OCI-LY3 (cell line): ENCODE measurements around the gene PTGDR.

ENCODE experiments used
- H2AFZ ChIP-seq: fragments of 200-600, 300-600 bp; shearing (Covaris generic); 2 replicates; pipeline ENCODE4 v1.6.0; 2014; ENCODE audit warnings: antibody characterized with exemption, low read depth, low read length
- H3K27ac ChIP-seq: fragments of 200-600, 300-600 bp; sonication (generic); 2 replicates; pipeline ENCODE4 v1.5.1; 2014; ENCODE audit warnings: mild to moderate bottlenecking, low read length, moderate library complexity, mixed read lengths
- H3K27me3 ChIP-seq: fragments of 200-600, 300-600 bp; sonication (generic); 2 replicates; pipeline ENCODE4 v1.6.1; 2014; ENCODE audit warnings: low read depth, low read length, mixed read lengths
- H3K36me3 ChIP-seq: fragments of 200-600, 300-600 bp; sonication (generic); replicated peaks from 2 replicates; pipeline ENCODE3; 2014; ENCODE audit warnings: low read depth, low read length, mixed read lengths
- H3K4me1 ChIP-seq: fragments of 300-600, 200-600 bp; sonication (generic); 2 replicates; pipeline ENCODE4 v1.6.1; 2014; ENCODE audit warnings: low read length, mixed read lengths
- H3K4me2 ChIP-seq: fragments of 200-600, 300-600 bp; sonication (generic); 2 replicates; pipeline ENCODE4 v1.6.1; 2014; ENCODE audit warnings: low read length, mixed read lengths
- H3K4me3 ChIP-seq: fragments of 300-600, 200-600 bp; sonication (generic); 2 replicates; pipeline ENCODE4 v1.5.1; 2014; ENCODE audit warnings: antibody characterized with exemption, mild to moderate bottlenecking, low read length, moderate library complexity
- H3K79me2 ChIP-seq: fragments of 300-600, 200-600 bp; shearing (Covaris generic); 2 replicates; pipeline ENCODE4 v1.6.1; 2014; ENCODE audit warnings: mild to moderate bottlenecking, low read length, mixed read lengths
- H3K9ac ChIP-seq: fragments of 300-600, 200-600 bp; shearing (Covaris generic); 2 replicates; pipeline ENCODE4 v1.6.0; 2014; ENCODE audit warnings: mild to moderate bottlenecking, low read length, moderate library complexity
- H3K9me3 ChIP-seq: fragments of 200-600, 300-600 bp; shearing (Covaris generic); 2 replicates; pipeline ENCODE4 v1.6.1; 2014; ENCODE audit warnings: low read length, mixed read lengths; ENCODE audit not compliant: insufficient read depth
- H4K20me1 ChIP-seq: fragments of 200-600, 300-600 bp; sonication (generic); 2 replicates; pipeline ENCODE4 v1.6.1; 2016; ENCODE audit warnings: low read length, mixed read lengths; ENCODE audit not compliant: insufficient read depth
- CTCF ChIP-seq: fragments of 200-600, 300-600 bp; sonication (generic); IDR thresholded peaks from 2 replicates; pipeline ENCODE4 v1.5.1; 2014; ENCODE audit warnings: antibody characterized with exemption, low read length, low read depth
- EZH2phosphoT487 ChIP-seq: fragments of 200-600 bp; shearing (Covaris generic); IDR thresholded peaks from 2 replicates; pipeline ENCODE4 v1.6.1; 2018; ENCODE audit warnings: antibody characterized with exemption, mixed run types, low read depth

The PTGDR gene

GRCh38 chr14:52313462-52313861 lies 46.0 kb downstream of the PTGDR start:
- TF ChIP-seq EZH2phosphoT487 (no peak), CTCF (no peak)
- no peaks in the 10 kb centered on the region for H3K79me2 ChIP-seq
- H3K9ac ChIP-seq = no peak overlapping the region
- no peak overlapping the region for H3K4me2 ChIP-seq
- peaks cover 13% of the 10 kb centered on the region for H3K4me1 ChIP-seq
- no peaks in the 10 kb centered on the region for H3K36me3 ChIP-seq
- peaks cover 5% of the 10 kb centered on the region; the same call in 1 of the 2 replicates for H3K9me3 ChIP-seq
- H3K4me3 ChIP-seq = no peak overlapping the region
- 0 out of 2 replicates have a peak, but pooled peaks cover 4% of the 10 kb centered on the region for H4K20me1 ChIP-seq
- H2AFZ ChIP-seq = no peak overlapping the region
- H3K27ac ChIP-seq = no peak overlapping the region
- H3K27me3 ChIP-seq = peaks cover 67% of the 10 kb centered on the region

- Histone ChIP-seq H3K4me2 (no peak within 1 kb of the TSS), H3K27ac (no peak within 1 kb of the TSS), H3K27me3 (peaks cover 68% of the 10 kb centered on the region), H2AFZ (no peak within 1 kb of the TSS), H3K9me3 (peaks cover 9% of the 10 kb centered on the region; the same call in 1 of the 2 replicates), H4K20me1 (0 out of 2 replicates have a peak, but pooled peaks cover 4% of the 10 kb centered on the region), H3K9ac (no peak within 1 kb of the TSS), H3K36me3 (no peaks in the 10 kb centered on the region), H3K79me2 (no peaks in the 10 kb centered on the region), H3K4me3 (no peak within 1 kb of the TSS), H3K4me1 (peaks cover 13% of the 10 kb centered on the region)
- TF ChIP-seq CTCF (no peak), EZH2phosphoT487 (no peak)
Observed at GRCh38 chr14:52313903-52314594, 46.6 kb downstream of the PTGDR start, which contains the start of gene PTGER2. PTGER2 (plus strand) TSS chr14:52314312; CDS start chr14:52314549, 237 bp downstream.

- no peak overlapping the region for H3K9ac ChIP-seq
- no peaks in the 10 kb centered on the region for H3K36me3 ChIP-seq
- peaks cover 68% of the 10 kb centered on the region for H3K27me3 ChIP-seq
- no peak overlapping the region for H3K4me3 ChIP-seq
- no peaks in the 10 kb centered on the region for H3K79me2 ChIP-seq
- H3K27ac ChIP-seq = no peak overlapping the region
- peaks cover 13% of the 10 kb centered on the region; the same call in 1 of the 2 replicates for H3K9me3 ChIP-seq
- H3K4me2 ChIP-seq = no peak overlapping the region
- H4K20me1 ChIP-seq = 0 out of 2 replicates have a peak, but pooled peaks cover 4% of the 10 kb centered on the region
- no peak overlapping the region for H2AFZ ChIP-seq
- H3K4me1 ChIP-seq = peaks cover 13% of the 10 kb centered on the region
- TF ChIP-seq CTCF (no peak), EZH2phosphoT487 (no peak)
Observed at GRCh38 chr14:52314595-52315354, 47.3 kb downstream of the PTGDR start.

- Histone ChIP-seq H3K4me2 (no peak overlapping the region), H4K20me1 (0 out of 2 replicates have a peak, but pooled peaks cover 4% of the 10 kb centered on the region), H3K36me3 (no peaks in the 10 kb centered on the region), H3K27ac (no peak overlapping the region), H3K4me3 (no peak overlapping the region), H3K27me3 (peaks cover 68% of the 10 kb centered on the region), H3K9me3 (peaks cover 13% of the 10 kb centered on the region; the same call in 1 of the 2 replicates), H3K9ac (no peak overlapping the region), H2AFZ (no peak overlapping the region), H3K79me2 (no peaks in the 10 kb centered on the region), H3K4me1 (peaks cover 13% of the 10 kb centered on the region)
- TF ChIP-seq EZH2phosphoT487 (no peak), CTCF (no peak)
Observed at GRCh38 chr14:52315355-52315718, 47.8 kb downstream of the PTGDR start.
